H1 (cell line): Measurements from ENCODE around the gene PAQR5. TPM values are rescaled to one million over a fixed set of nuclear protein-coding genes. Genes with fewer than 3 reads are reported as not detected.

Source experiments
- CTCF ChIA-PET: fragments of 300-600 bp; sonication (Branson Sonifier 250); formaldehyde crosslinking; loops from one replicate; lab custom pipeline; 2021; ENCODE audit not compliant: partially characterized antibody; lab: Charles Lee
- POLR2A ChIA-PET: fragments of 300-600 bp; sonication (Branson Sonifier 250); formaldehyde crosslinking; loops from one replicate; lab custom pipeline; 2021; ENCODE audit warnings: inconsistent platforms; ENCODE audit not compliant: partially characterized antibody; lab: Charles Lee
- DNase-seq, 2 experiments: peaks; one replicate each; pipeline versions ENCODE4 v3.0.0 to v3.0.0-alpha.2; 2010 to 2022; ENCODE audit warnings: low spot score in 2 of 2, low read depth in 1 of 2, mixed read lengths in 1 of 2
- FAIRE-seq: peaks from 2 replicates; lab custom pipeline; 2011; peaks lifted over from hg19 to GRCh38; lab: Jason Lieb, UNC
- H2AFZ ChIP-seq: 2 replicates; pipeline ENCODE4 v1.8.1; 2012; ENCODE audit warnings: low read length, inconsistent platforms
- H2AK5ac ChIP-seq: 2 replicates; pipeline ENCODE4 v1.6.1; 2013; ENCODE audit warnings: low read depth, low read length
- H2BK120ac ChIP-seq: replicated peaks from 2 replicates; pipeline ENCODE3; 2013; ENCODE audit warnings: low read depth, low read length, inconsistent platforms
- H2BK12ac ChIP-seq: 2 replicates; pipeline ENCODE4 v1.6.1; 2013; ENCODE audit warnings: low read depth, low read length
- H2BK15ac ChIP-seq: 2 replicates; pipeline ENCODE4 v1.6.1; 2013; ENCODE audit warnings: low read length
- H2BK20ac ChIP-seq: 2 replicates; pipeline ENCODE4 v1.6.1; 2013; ENCODE audit warnings: low read length
- H2BK5ac ChIP-seq: 2 replicates; pipeline ENCODE4 v1.6.1; 2013; ENCODE audit warnings: low read depth, low read length
- H3K14ac ChIP-seq: 2 replicates; pipeline ENCODE4 v1.6.1; 2013; ENCODE audit warnings: inconsistent platforms; ENCODE audit not compliant: insufficient read length
- H3K18ac ChIP-seq: 2 replicates; pipeline ENCODE4 v1.6.1; 2013; ENCODE audit warnings: low read length; ENCODE audit errors: extremely low read depth
- H3K23ac ChIP-seq: 2 replicates; pipeline ENCODE4 v1.6.1; 2013; ENCODE audit warnings: inconsistent platforms; ENCODE audit not compliant: insufficient read length
- H3K23me2 ChIP-seq: 2 replicates; pipeline ENCODE4 v1.6.1; 2013; ENCODE audit warnings: low read depth, low read length
- H3K27ac ChIP-seq: 2 replicates; pipeline ENCODE4 v1.6.1; 2011; ENCODE audit warnings: low read depth, low read length, inconsistent platforms
- H3K27me3 ChIP-seq, 4 experiments: replicated peaks in 1 of 4; 1 replicate in 1 of 4; 2 replicates in 3 of 4; pipeline versions ENCODE4 v1.6.1 to v1.8.1; 2011 to 2013; ENCODE audit warnings: low read length in 3 of 4, mild to moderate bottlenecking in 3 of 4, inconsistent platforms in 2 of 4, mixed read lengths in 2 of 4, moderate library complexity in 1 of 4; ENCODE audit not compliant: control insufficient read depth in 3 of 4, insufficient read depth in 3 of 4; ENCODE audit errors: extremely low read depth in 1 of 4
- H3K36me3 ChIP-seq, 4 experiments: 2 replicates each; pipeline versions ENCODE4 v1.6.1 to v1.8.1; 2011 to 2013; ENCODE audit warnings: mild to moderate bottlenecking in 4 of 4, low read length in 3 of 4, moderate library complexity in 2 of 4, control low read depth in 1 of 4, inconsistent platforms in 1 of 4; ENCODE audit not compliant: insufficient read depth in 4 of 4, control insufficient read depth in 2 of 4
- H3K4ac ChIP-seq: replicated peaks from 2 replicates; pipeline ENCODE3; 2013; ENCODE audit warnings: low read length, low read depth, mixed read lengths, inconsistent platforms; ENCODE audit not compliant: insufficient read length
- H3K4me1 ChIP-seq, 4 experiments: replicated peaks in 1 of 4; 1 replicate in 1 of 4; 2 replicates in 3 of 4; pipeline versions ENCODE4 v1.6.1 to v1.8.1; 2011 to 2013; ENCODE audit warnings: low read length in 3 of 4, inconsistent platforms in 2 of 4, mixed read lengths in 1 of 4; ENCODE audit not compliant: insufficient read depth in 4 of 4, control insufficient read depth in 3 of 4
- H3K4me2 ChIP-seq, 2 experiments: 2 replicates each; pipeline versions ENCODE4 v1.6.1 to v1.8.1; 2011 to 2013; ENCODE audit warnings: low read depth in 2 of 2, low read length in 2 of 2, control low read depth in 1 of 2, inconsistent platforms in 1 of 2, mild to moderate bottlenecking in 1 of 2; ENCODE audit not compliant: insufficient read depth in 1 of 2
- H3K4me3 ChIP-seq, 4 experiments: fragments of 200-600, 300-600 bp in 1 of 4; sonication (generic), shearing (Covaris generic), sonication (Bioruptor Twin) in 1 of 4; 2 replicates each; pipeline versions ENCODE4 v1.5.1 to v1.8.1; 2011 to 2016; ENCODE audit warnings: low read length in 4 of 4, low read depth in 3 of 4, control low read depth in 2 of 4, inconsistent platforms in 2 of 4, mild to moderate bottlenecking in 2 of 4, mixed read lengths in 1 of 4, moderate library complexity in 1 of 4; ENCODE audit not compliant: insufficient read depth in 2 of 4; ENCODE audit errors: extremely low read depth in 1 of 4
- H3K56ac ChIP-seq: replicated peaks from 2 replicates; pipeline ENCODE3; 2013; ENCODE audit warnings: low read depth, mild to moderate bottlenecking, mixed read lengths, low read length, inconsistent platforms; ENCODE audit not compliant: insufficient read length
- H3K79me1 ChIP-seq: 2 replicates; pipeline ENCODE4 v1.6.1; 2013; ENCODE audit warnings: low read depth, low read length, control low read depth
- H3K79me2 ChIP-seq, 2 experiments: 2 replicates each; pipeline versions ENCODE4 v1.6.1 to v1.8.1; 2012 to 2013; ENCODE audit warnings: low read length in 2 of 2, mild to moderate bottlenecking in 2 of 2, inconsistent platforms in 1 of 2; ENCODE audit not compliant: insufficient read depth in 2 of 2, control insufficient read depth in 1 of 2
- H3K9ac ChIP-seq, 4 experiments: replicated peaks in 1 of 4; 1 replicate in 1 of 4; 2 replicates in 3 of 4; pipeline versions ENCODE4 v1.6.1 to v1.8.1; 2011 to 2013; ENCODE audit warnings: low read depth in 3 of 4, low read length in 3 of 4, control low read depth in 2 of 4, mild to moderate bottlenecking in 2 of 4, moderate library complexity in 2 of 4, inconsistent platforms in 1 of 4; ENCODE audit errors: extremely low read depth in 1 of 4
- H3K9me3 ChIP-seq, 2 experiments: 2 replicates each; pipeline versions ENCODE4 v1.6.1 to v1.8.1; 2012 to 2013; ENCODE audit warnings: mild to moderate bottlenecking in 2 of 2, moderate library complexity in 2 of 2, control low read depth in 1 of 2, inconsistent platforms in 1 of 2, low read depth in 1 of 2, low read length in 1 of 2, mixed read lengths in 1 of 2; ENCODE audit not compliant: insufficient read depth in 2 of 2
- H4K20me1 ChIP-seq, 2 experiments: replicated peaks in 1 of 2; 2 replicates each; pipeline versions ENCODE3 to v1.8.1; 2011 to 2013; ENCODE audit warnings: inconsistent platforms in 2 of 2, low read length in 2 of 2, mild to moderate bottlenecking in 1 of 2; ENCODE audit not compliant: insufficient read depth in 2 of 2, control insufficient read depth in 1 of 2
- H4K5ac ChIP-seq: 2 replicates; pipeline ENCODE4 v1.6.1; 2013; ENCODE audit warnings: low read length, low read depth, mixed read lengths, inconsistent platforms; ENCODE audit not compliant: insufficient read length
- H4K8ac ChIP-seq: 2 replicates; pipeline ENCODE4 v1.8.0; 2013; ENCODE audit warnings: mild to moderate bottlenecking, moderate library complexity, low read length, inconsistent platforms; ENCODE audit not compliant: insufficient read depth; ENCODE audit errors: extremely low read depth
- H4K91ac ChIP-seq: replicated peaks from 2 replicates; pipeline ENCODE3; 2013; ENCODE audit warnings: low read length, mixed read lengths, inconsistent platforms; ENCODE audit not compliant: insufficient read length
- WGBS, 2 experiments: shearing (Covaris generic) in 1 of 2; methylation state at CpG; one replicate each; pipeline versions ENCODE4 v1.1.6 to v1.1.7; 2013 to 2015; ENCODE audit warnings: low lambda C conversion rate in 2 of 2, mixed read lengths in 2 of 2, inconsistent platforms in 1 of 2, low coverage in 1 of 2, missing lambda C conversion rate in 1 of 2; ENCODE audit not compliant: insufficient replicate concordance in 2 of 2, insufficient coverage in 1 of 2, insufficient read length in 1 of 2; ENCODE audit errors: extremely low coverage in 1 of 2, missing lambda C conversion rate in 1 of 2; 5-methylcytosine and 5-hydroxymethylcytosine counted together
- polyA plus RNA-seq, 7 experiments: library from polyadenylated mRNA; depleted of rRNA in 3 of 7; stranded (reverse) in 5 of 7; unstranded in 2 of 7; fragments of >200 nt in 5 of 7; fragments of 200-250 nt in 2 of 7; gene quantifications; 1 replicate in 5 of 7; 2 replicates in 1 of 7; 4 replicates in 1 of 7; pipeline versions ENCODE4 v1.2.1 to v1.2.3, GENCODE V29; 2011 to 2013; ENCODE audit warnings: missing spikeins in 2 of 7, mixed read lengths in 2 of 7
- total RNA-seq: library from RNA; stranded (reverse); fragmentation: NEBNext Ultra II Directional; extraction: Animal tissue kit (Norgen Biotek cat#: 25700); gene quantifications from 2 replicates; pipeline ENCODE4 v1.2.1, GENCODE V29; 2021

The PAQR5 gene
- total and polyA plus RNA-seq, 2 of the 8 experiments (the other 6 are each of a cell fraction or from before 2014, with no cell fraction given), result 8.7 to 18.1 TPM

GRCh38 chr15:69302929-69303328, 4.2 kb downstream of the PAQR5 start:
- Histone ChIP-seq H3K4ac (no peak overlapping the region), H3K27ac (no peak overlapping the region), H4K91ac (no peak overlapping the region), H2BK5ac (no peak overlapping the region), H3K23me2 (peaks cover 15% of the 10 kb centered on the region; the same call in 1 of the 2 replicates), H3K23ac (no peak overlapping the region), H3K56ac (no peak overlapping the region), H2BK15ac (no peak overlapping the region), H3K9ac (no peak overlapping the region), H3K4me3 (no peak overlapping the region), H3K9me3 (no peaks in the 10 kb centered on the region), H4K5ac (no peak overlapping the region), H3K14ac (no peak overlapping the region), H2BK12ac (no peak overlapping the region), H3K18ac (peak overlapping the region; percentile 32), H2AFZ (no peak overlapping the region), H2BK20ac (no peak overlapping the region), H3K79me1 (peaks cover 3% of the 10 kb centered on the region), H3K4me2 (no peak overlapping the region), H3K4me1 (peaks cover 5 to 20% (median 12%) of the 10 kb centered on the region in 4 experiments), H4K8ac (no peak overlapping the region), H3K79me2 (no peaks in the 10 kb centered on the region), H2AK5ac (0 out of 2 replicates have a peak overlapping the region, but pooled peaks have one; percentile 48), H3K27me3 (peaks cover 7 to 27% (median 18%) of the 10 kb centered on the region in 4 experiments), H3K36me3 (no peaks in the 10 kb centered on the region; a peak in 2 of 8 replicates), H2BK120ac (no peak overlapping the region), H4K20me1 (no peaks in the 10 kb centered on the region)
- ChIA-PET CTCF (interaction anchor here (0.6 to 4.2 kb wide), 20 partner anchors 11 to 257 kb away, joined by 3 to 26 read pairs (median 4); no protein-coding TSS in a partner anchor), POLR2A (no interaction called here)
- WGBS, 2 experiments, result 63% methylated on average over 3 of the region's 3 CpGs; no CpG with 5 or more reads in 1 of the 2 experiments
- FAIRE-seq (no peak), DNase-seq (no peak)
